Stimulated activated CD8-positive, alpha-beta memory T cell treated with anti-CD3 and anti-CD28 coated beads, Interleukin-4, amount 100 ng/mL, for 1 hour (primary cell): ENCODE measurements around the gene RGMA.

Experiments
- DNase-seq, 2 donors: peaks; one replicate each; pipeline ENCODE4 v3.0.0-alpha.2; 2020; ENCODE audit warnings: low read depth in 2 of 2, low spot score in 1 of 2

The RGMA gene

GRCh38 chr15:93019090-93019489, 69.9 kb downstream of the RGMA start:
- no peak for DNase-seq

- no peak for DNase-seq
Observed at GRCh38 chr15:93018574-93018973, 70.4 kb downstream of the RGMA start.

- no peak for DNase-seq
Observed at GRCh38 chr15:93017526-93017925, 71.5 kb downstream of the RGMA start.

GRCh38 chr15:93012786-93013185, 76.2 kb downstream of the RGMA start:
- DNase-seq, result no peak

- DNase-seq, result no peak
Observed at GRCh38 chr15:93007994-93008393, 81.0 kb downstream of the RGMA start.

- no peak for DNase-seq
Observed at GRCh38 chr15:93005133-93005532, 83.9 kb downstream of the RGMA start.

GRCh38 chr15:93001881-93002280, 87.1 kb downstream of the RGMA start:
- no peak for DNase-seq

- no peak for DNase-seq
Observed at GRCh38 chr15:93001156-93001555, 87.9 kb downstream of the RGMA start.

- no peak for DNase-seq
Observed at GRCh38 chr15:92997821-92998220, 91.2 kb downstream of the RGMA start.

- no peak for DNase-seq
Observed at GRCh38 chr15:92992720-92993119, 96.3 kb downstream of the RGMA start.

- no peak for DNase-seq
Observed at GRCh38 chr15:92990031-92990430, 99.0 kb downstream of the RGMA start.

GRCh38 chr15:92989470-92989869, 99.5 kb downstream of the RGMA start:
- DNase-seq, result no peak
